SK-N-SH (cell line): Measurements from ENCODE around the gene BAG3. TPM values are rescaled to one million over a fixed set of nuclear protein-coding genes. Genes with fewer than 3 reads are reported as not detected.

Experiments used
- CTCF ChIA-PET: fragments of 300-600, 350-600 bp; formaldehyde crosslinking; extraction: SDS; loops from one replicate; lab custom pipeline; 2021; lab: Yijun Ruan, JAX
- POLR2A ChIA-PET: fragments of 350-600 bp; sonication (Branson Sonifier 250); formaldehyde crosslinking; extraction: SDS; loops from one replicate; lab custom pipeline; 2020; ENCODE audit warnings: antibody characterized with exemption, inconsistent platforms; lab: Yijun Ruan, JAX
- DNase-seq: peaks from one replicate; pipeline ENCODE4 v3.0.0; 2012
- H2AFZ ChIP-seq: fragments of 200-600 bp; sonication (generic); 2 replicates; pipeline ENCODE4 v1.8.1; 2016; ENCODE audit warnings: antibody characterized with exemption, mild to moderate bottlenecking, low read depth
- H3F3A ChIP-seq: fragments of 200-600 bp; sonication (generic); replicated peaks from 2 replicates; pipeline ENCODE3; 2016; ENCODE audit warnings: antibody characterized with exemption, mild to moderate bottlenecking; ENCODE audit not compliant: insufficient read depth
- H3K27ac ChIP-seq, 2 experiments: fragments of 200-500 bp in 1 of 2; fragments of 200-600 bp in 1 of 2; sonication (Bioruptor generic) in 1 of 2; sonication (generic), shearing (Covaris generic) in 1 of 2; 2 replicates each; pipeline versions ENCODE4 v1.5.1 to v1.6.1; 2014 to 2016; ENCODE audit warnings: low read depth in 2 of 2, inconsistent platforms in 1 of 2, low read length in 1 of 2, mild to moderate bottlenecking in 1 of 2, mixed read lengths in 1 of 2
- H3K27me3 ChIP-seq: fragments of 200-600 bp; sonication (generic), shearing (Covaris generic); 2 replicates; pipeline ENCODE4 v1.6.1; 2016; ENCODE audit warnings: mixed run types; ENCODE audit not compliant: insufficient read depth
- H3K36me3 ChIP-seq, 2 experiments: fragments of 200-500 bp in 1 of 2; fragments of 200-600 bp in 1 of 2; sonication (Bioruptor generic) in 1 of 2; sonication (generic) in 1 of 2; replicated peaks in 1 of 2; 2 replicates each; pipeline versions ENCODE3 to v1.5.1; 2014 to 2016; ENCODE audit warnings: low read length in 1 of 2, mild to moderate bottlenecking in 1 of 2; ENCODE audit not compliant: insufficient read depth in 2 of 2, control insufficient read depth in 1 of 2
- H3K4me1 ChIP-seq, 2 experiments: fragments of 200-500 bp in 1 of 2; fragments of 200-600 bp in 1 of 2; sonication (Bioruptor generic) in 1 of 2; sonication (generic), shearing (Covaris generic) in 1 of 2; 2 replicates each; pipeline versions ENCODE4 v1.5.1 to v1.6.1; 2014 to 2016; ENCODE audit warnings: low read depth in 1 of 2, low read length in 1 of 2, mixed run types in 1 of 2; ENCODE audit not compliant: insufficient read depth in 2 of 2, control insufficient read depth in 1 of 2
- H3K4me2 ChIP-seq: fragments of 200-600 bp; sonication (generic), shearing (Covaris generic); 2 replicates; pipeline ENCODE4 v1.6.1; 2017; ENCODE audit warnings: mixed run types
- H3K4me3 ChIP-seq, 2 experiments: fragments of 200-500 bp in 1 of 2; fragments of 200-600 bp in 1 of 2; sonication (Bioruptor generic) in 1 of 2; sonication (generic), shearing (Covaris generic) in 1 of 2; 2 replicates each; pipeline versions ENCODE4 v1.5.1 to v1.8.1; 2014 to 2016; ENCODE audit warnings: low read depth in 2 of 2, inconsistent platforms in 1 of 2, low read length in 1 of 2, mild to moderate bottlenecking in 1 of 2, mixed read lengths in 1 of 2, moderate library complexity in 1 of 2
- H3K79me2 ChIP-seq: fragments of 200-600 bp; sonication (generic); 2 replicates; pipeline ENCODE4 v1.8.1; 2017; ENCODE audit warnings: mild to moderate bottlenecking; ENCODE audit not compliant: insufficient read depth
- H3K9ac ChIP-seq: fragments of 200-600 bp; sonication (generic); 2 replicates; pipeline ENCODE4 v1.6.1; 2017; ENCODE audit warnings: mixed run types
- H3K9me2 ChIP-seq: fragments of 200-600 bp; sonication (generic); 2 replicates; pipeline ENCODE4 v1.6.1; 2017; ENCODE audit warnings: mixed run types
- H3K9me3 ChIP-seq: fragments of 200-600 bp; sonication (generic); 2 replicates; pipeline ENCODE4 v1.6.1; 2017; ENCODE audit warnings: mixed run types, mild to moderate bottlenecking, moderate library complexity
- H4K20me1 ChIP-seq: fragments of 200-600 bp; sonication (generic); 2 replicates; pipeline ENCODE4 v1.6.1; 2017; ENCODE audit warnings: mild to moderate bottlenecking, mixed run types; ENCODE audit not compliant: insufficient read depth
- CTCF ChIP-seq: fragments of 200-600 bp; sonication (generic); IDR thresholded peaks from 2 replicates; pipeline ENCODE4 v1.6.1; 2017; ENCODE audit warnings: antibody characterized with exemption, mild to moderate bottlenecking, moderate library complexity
- ELF1 ChIP-seq: IDR thresholded peaks from 2 replicates; pipeline ENCODE4 v1.4.0; 2012
- EZH2phosphoT487 ChIP-seq: fragments of 200-600 bp; sonication (generic); IDR thresholded peaks from 2 replicates; pipeline ENCODE4 v1.6.1; 2017; ENCODE audit warnings: low read depth, mixed run types, mild to moderate bottlenecking, antibody characterized with exemption, moderate library complexity, borderline replicate concordance
- FOXJ3 ChIP-seq: sonication (generic); formaldehyde crosslinking; IDR thresholded peaks from 2 replicates; pipeline ENCODE4 v1.5.1; 2020; ENCODE audit warnings: mild to moderate bottlenecking, missing genetic modification reagents
- FOXM1 ChIP-seq: IDR thresholded peaks from 2 replicates; pipeline ENCODE4 v1.4.0; 2012; ENCODE audit warnings: low read depth, mild to moderate bottlenecking
- GATA2 ChIP-seq: sonication (generic); formaldehyde crosslinking; IDR thresholded peaks from 2 replicates; pipeline ENCODE4 v1.5.0; 2020; ENCODE audit warnings: mild to moderate bottlenecking, missing genetic modification reagents
- JUND ChIP-seq: IDR thresholded peaks from 2 replicates; pipeline ENCODE4 v1.4.0; 2012
- MXI1 ChIP-seq: IDR thresholded peaks from 2 replicates; pipeline ENCODE4 v1.6.1; 2012; ENCODE audit warnings: mild to moderate bottlenecking, low read depth, low read length, improper control_type of control experiment
- NFIC ChIP-seq: IDR thresholded peaks from 2 replicates; pipeline ENCODE4 v1.4.0; 2012; ENCODE audit warnings: borderline replicate concordance
- RAD21 ChIP-seq: IDR thresholded peaks from 2 replicates; pipeline ENCODE4 v1.6.1; 2012; ENCODE audit warnings: mild to moderate bottlenecking, low read length
- RCOR1 ChIP-seq: fragments of 150-350 bp; IDR thresholded peaks from 2 replicates; pipeline ENCODE4 v1.6.1; 2017; ENCODE audit warnings: antibody characterized with exemption, low read length
- SMC3 ChIP-seq: IDR thresholded peaks from 2 replicates; pipeline ENCODE4 v1.6.1; 2012; ENCODE audit warnings: low read depth, low read length, improper control_type of control experiment
- TCF12 ChIP-seq: IDR thresholded peaks from 2 replicates; pipeline ENCODE4 v1.4.0; 2012
- TEAD4 ChIP-seq: IDR thresholded peaks from 2 replicates; pipeline ENCODE4 v1.4.0; 2012; ENCODE audit warnings: mild to moderate bottlenecking, borderline replicate concordance; ENCODE audit not compliant: insufficient read depth
- YY1 ChIP-seq: IDR thresholded peaks from 2 replicates; pipeline ENCODE4 v1.4.0; 2012; ENCODE audit warnings: low read depth, mild to moderate bottlenecking
- ZBTB33 ChIP-seq: IDR thresholded peaks from 2 replicates; pipeline ENCODE4 v1.4.0; 2012; ENCODE audit warnings: low read depth, borderline replicate concordance
- WGBS: methylation state at CpG from one replicate; pipeline ENCODE4 v1.1.6; 2017; ENCODE audit warnings: low lambda C conversion rate; 5-methylcytosine and 5-hydroxymethylcytosine counted together
- polyA plus RNA-seq, 3 experiments: library from polyadenylated mRNA; depleted of rRNA; stranded (reverse); fragments of >200 nt; gene quantifications; 2 replicates each; pipeline ENCODE4 v1.2.3, GENCODE V29; 2012

The BAG3 gene
- polyA plus RNA-seq, 1 of the 3 experiments (the other 2 are of a cell fraction) = 9.2 TPM

- no peaks in the 10 kb centered on the region for H3K27me3 ChIP-seq
- peak overlapping the region; percentile 30; the same call in 1 of the 2 replicates for H3K4me2 ChIP-seq
- DNase-seq = peak; percentile 67
- H3K4me1 ChIP-seq = peaks cover 0 to 4% of the 10 kb centered on the region in 2 experiments; a peak in 1 of 4 replicates
- no peak overlapping the region for H3K9ac ChIP-seq
- TF ChIP-seq GATA2 (CRISPR knock-in tag) (no peak), SMC3 (peak; percentile 87), MXI1 (peak; percentile 21; the same call in 1 of the 2 replicates), FOXM1 (no peak), ELF1 (no peak), TEAD4 (no peak), EZH2phosphoT487 (no peak), YY1 (no peak), NFIC (no peak), CTCF (peak; percentile 74), RCOR1 (no peak), TCF12 (no peak), RAD21 (peak; percentile 88), FOXJ3 (CRISPR knock-in tag) (no peak), ZBTB33 (no peak), JUND (no peak)
- no peaks in the 10 kb centered on the region for H3K9me3 ChIP-seq
- peak overlapping the region; percentile 43; the same call in 1 of the 2 replicates for H2AFZ ChIP-seq
- H3F3A ChIP-seq = no peaks in the 10 kb centered on the region
- no peaks in the 10 kb centered on the region for H4K20me1 ChIP-seq
- no peaks in the 10 kb centered on the region for H3K9me2 ChIP-seq
- no peak overlapping the region; a peak in 1 of 4 replicates for H3K4me3 ChIP-seq
- H3K79me2 ChIP-seq = no peaks in the 10 kb centered on the region
- POLR2A ChIA-PET = interaction anchor here (0.7 kb wide), 1 partner anchor 117 kb away, joined by 3 read pairs; the partner anchor contains the start of gene INPP5F
- no peaks in the 10 kb centered on the region for H3K36me3 ChIP-seq
- CTCF ChIA-PET = interaction anchor here (0.6 to 3.3 kb wide), 43 partner anchors 9 to 710 kb away, joined by 3 to 28 read pairs (median 4); no protein-coding TSS in a partner anchor
- no peak overlapping the region for H3K27ac ChIP-seq
- 21% methylated on average over 14 of the region's 15 CpGs for whole genome bisulfite sequencing
Measured at GRCh38 chr10:119608316-119609155, 42.6 kb upstream of the BAG3 start.
